ENCODE data around the gene RGS1. TPM values are rescaled to one million over a fixed set of nuclear protein-coding genes. Genes with fewer than 3 reads are reported as not detected.

Gene RGS1
- total RNA-seq, 2 donors from 2014 or later, result 22.8 to 24.7 TPM

- no peaks in the 10 kb centered on the region for H3K36me3 ChIP-seq
- H3K9me3 ChIP-seq, result no peaks in the 10 kb centered on the region
- H3K27me3 ChIP-seq, result no peaks in the 10 kb centered on the region
- H3K27ac ChIP-seq, result no peak overlapping the region
- no peak for DNase-seq (ENCODE audit: low spot score)
- no peaks in the 10 kb centered on the region for H3K4me1 ChIP-seq
- no peak overlapping the region for H3K4me3 ChIP-seq
- TF ChIP-seq CTCF (IDR thresholded peaks at IDR 0.05), result no peak
Observed at GRCh38 chr1:192604979-192605620, 29.5 kb downstream of the RGS1 start.

- Histone ChIP-seq H3K27ac (no peak overlapping the region), H3K9me3 (no peaks in the 10 kb centered on the region), H3K27me3 (no peaks in the 10 kb centered on the region), H3K36me3 (no peaks in the 10 kb centered on the region), H3K4me1 (no peaks in the 10 kb centered on the region), H3K4me3 (no peak overlapping the region)
- DNase-seq (ENCODE audit: low spot score), result no peak
- no peak for TF ChIP-seq CTCF (IDR thresholded peaks at IDR 0.05)
Observed at GRCh38 chr1:192608671-192609070, 33.1 kb downstream of the RGS1 start.

- TF ChIP-seq CTCF (IDR thresholded peaks at IDR 0.05), result no peak
- Histone ChIP-seq H3K36me3 (no peaks in the 10 kb centered on the region), H3K4me3 (no peak overlapping the region), H3K9me3 (no peaks in the 10 kb centered on the region), H3K27me3 (no peaks in the 10 kb centered on the region), H3K27ac (no peak overlapping the region), H3K4me1 (no peaks in the 10 kb centered on the region)
- DNase-seq (ENCODE audit: low spot score), result peak; percentile 78
Observed at GRCh38 chr1:192609110-192610079, 33.8 kb downstream of the RGS1 start.

- H3K4me1 ChIP-seq, result no peaks in the 10 kb centered on the region
- no peak overlapping the region for H3K27ac ChIP-seq
- no peak overlapping the region for H3K4me3 ChIP-seq
- no peak for DNase-seq (ENCODE audit: low spot score)
- no peaks in the 10 kb centered on the region for H3K27me3 ChIP-seq
- no peaks in the 10 kb centered on the region for H3K36me3 ChIP-seq
- TF ChIP-seq CTCF (IDR thresholded peaks at IDR 0.05), result peak; percentile 54 to 69
- H3K9me3 ChIP-seq, result no peaks in the 10 kb centered on the region
Observed at GRCh38 chr1:192610112-192610889, 34.7 kb downstream of the RGS1 start.

- no peaks in the 10 kb centered on the region for H3K36me3 ChIP-seq
- H3K27ac ChIP-seq, result no peak overlapping the region
- no peaks in the 10 kb centered on the region for H3K27me3 ChIP-seq
- no peaks in the 10 kb centered on the region for H3K9me3 ChIP-seq
- no peaks in the 10 kb centered on the region for H3K4me1 ChIP-seq
- no peak overlapping the region for H3K4me3 ChIP-seq
- no peak for DNase-seq (ENCODE audit: low spot score)
- no peak for TF ChIP-seq CTCF (IDR thresholded peaks at IDR 0.05)
Observed at GRCh38 chr1:192615055-192615454, 39.5 kb downstream of the RGS1 start.
